Measurements from ENCODE around the gene DNAAF9.
"Not testable (repeated sequence)": the region's sequence is repeated elsewhere in the genome, so short reads cannot be mapped to it uniquely, and the experiment has no call there.

The DNAAF9 gene

DNA sequence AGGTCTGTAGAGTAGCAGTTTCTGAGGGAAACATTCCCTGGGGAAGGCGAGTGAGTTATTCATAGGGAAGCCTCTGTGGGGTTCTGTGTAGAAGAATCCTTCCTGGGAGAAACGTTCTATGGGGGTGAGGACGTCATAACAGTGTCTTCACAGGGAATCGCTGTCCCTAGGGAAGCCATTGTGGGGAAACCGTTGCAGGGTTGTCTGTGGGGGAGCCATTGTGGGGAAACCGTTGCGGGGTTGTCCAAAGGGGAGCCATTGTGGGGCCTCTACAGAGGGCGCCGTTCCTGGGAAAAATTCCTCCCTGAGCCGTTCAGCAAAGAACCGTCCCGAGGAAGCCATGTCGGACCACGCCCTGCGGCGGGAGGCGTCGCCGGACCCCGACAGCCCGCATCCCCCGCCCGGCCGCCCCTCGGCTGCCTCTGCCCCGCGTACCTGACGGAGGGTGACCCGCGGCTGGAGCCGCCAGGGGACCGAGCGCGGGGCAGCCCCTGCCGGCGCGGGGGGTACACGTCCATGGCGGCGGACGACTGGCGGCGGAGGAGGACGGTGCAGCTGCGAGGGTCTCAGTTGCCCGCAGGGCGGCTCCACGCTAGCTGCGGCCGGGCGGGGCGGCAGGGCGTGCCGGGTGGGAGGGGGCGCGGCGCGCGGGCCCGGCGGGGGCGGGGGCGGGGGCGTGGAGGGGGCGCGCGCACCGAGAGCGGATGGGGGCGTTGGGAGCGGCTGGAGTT lies at the start of gene DNAAF9:
DNAAF9 (minus strand) TSS at position 630 of the 731 bp plus-strand sequence; CDS start at position 518, 112 bp downstream.
- DNase-seq (ENCODE audit: low read depth in 2 of 2), result peak in 1 of 2 experiments; percentile 28

DNA sequence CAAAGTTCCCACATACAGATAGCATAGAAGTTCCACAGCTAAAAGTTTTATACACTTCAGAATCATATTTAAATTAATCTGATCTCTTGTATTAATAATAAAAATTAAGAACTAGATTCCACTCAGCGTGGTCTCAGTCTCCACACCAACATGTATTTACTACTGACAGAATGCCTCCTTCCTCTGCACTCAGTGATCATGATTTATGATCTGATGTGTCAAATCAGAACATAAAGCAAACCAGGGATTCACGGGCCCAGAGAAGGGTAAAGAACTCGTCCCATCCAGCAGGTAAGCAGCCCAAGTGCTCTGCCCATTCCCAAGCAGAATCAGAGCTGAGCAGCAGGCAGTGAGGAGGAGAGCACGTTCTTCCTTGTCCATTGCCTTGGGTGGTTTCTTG lies 49.2 kb upstream of the DNAAF9 start:
- DNase-seq (ENCODE audit: low read depth in 2 of 2), result no peak

- no peak for DNase-seq (ENCODE audit: low read depth in 2 of 2)
Observed at GRCh38 chr20:3454831-3455230, 47.4 kb upstream of the DNAAF9 start.

GRCh38 chr20:3452690-3453089 lies 45.2 kb upstream of the DNAAF9 start:
- DNase-seq (ENCODE audit: low read depth in 2 of 2), result no peak

DNA sequence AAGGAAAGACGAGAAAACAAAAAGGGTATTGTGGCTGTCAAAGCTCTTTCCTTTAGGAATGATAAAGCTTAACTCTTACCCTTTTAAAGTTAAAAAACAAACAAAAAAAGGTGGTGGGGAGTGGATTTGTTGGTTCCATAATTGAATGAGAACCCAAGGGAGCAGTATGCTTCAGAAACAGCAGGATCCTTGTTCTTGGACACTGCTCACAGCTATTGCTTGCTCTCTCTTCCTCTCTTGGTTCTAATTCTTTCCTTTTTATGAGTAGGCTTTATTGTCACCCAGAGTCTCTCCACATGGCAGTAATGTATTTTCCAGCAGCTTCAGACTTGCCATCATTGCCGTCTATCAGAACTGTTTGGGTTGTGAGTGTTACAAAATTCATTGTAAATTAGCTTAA lies 44.7 kb upstream of the DNAAF9 start:
- no peak for DNase-seq (ENCODE audit: low read depth in 2 of 2)

GRCh38 chr20:3449319-3449718 lies 41.9 kb upstream of the DNAAF9 start:
- no peak for DNase-seq (ENCODE audit: low read depth in 2 of 2)

- DNase-seq (ENCODE audit: low read depth in 2 of 2), result no peak
Observed at GRCh38 chr20:3447321-3447720, 39.9 kb upstream of the DNAAF9 start.

- DNase-seq (ENCODE audit: low read depth in 2 of 2), result no peak
Observed at GRCh38 chr20:3446779-3447178, 39.3 kb upstream of the DNAAF9 start.

- DNase-seq (ENCODE audit: low read depth in 2 of 2), result no peak
Observed at GRCh38 chr20:3436864-3437574, 29.6 kb upstream of the DNAAF9 start.

DNA sequence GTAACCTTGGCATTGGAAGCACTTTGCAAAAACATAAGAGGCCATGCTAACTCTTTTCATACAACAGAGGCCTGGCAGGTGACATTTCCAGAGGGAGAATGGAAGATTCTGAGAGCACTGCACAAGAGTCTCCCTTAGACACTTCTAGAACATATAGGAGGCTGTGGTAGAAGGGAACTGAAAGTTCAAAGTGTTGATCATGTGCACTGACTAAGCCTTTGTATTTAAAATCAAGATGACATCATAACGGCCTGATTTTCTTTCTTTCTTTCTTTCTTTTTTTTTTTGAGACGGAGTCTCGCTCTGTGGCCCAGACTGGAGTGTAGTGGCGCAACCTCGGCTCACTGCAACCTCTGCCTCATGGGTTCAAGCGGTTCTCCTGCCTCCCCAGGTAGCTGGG lies 26.8 kb upstream of the DNAAF9 start:
- no peak for DNase-seq (ENCODE audit: low read depth in 2 of 2)

- DNase-seq (ENCODE audit: low read depth in 2 of 2), result no peak
Observed at GRCh38 chr20:3433744-3434143, 26.3 kb upstream of the DNAAF9 start.

DNA sequence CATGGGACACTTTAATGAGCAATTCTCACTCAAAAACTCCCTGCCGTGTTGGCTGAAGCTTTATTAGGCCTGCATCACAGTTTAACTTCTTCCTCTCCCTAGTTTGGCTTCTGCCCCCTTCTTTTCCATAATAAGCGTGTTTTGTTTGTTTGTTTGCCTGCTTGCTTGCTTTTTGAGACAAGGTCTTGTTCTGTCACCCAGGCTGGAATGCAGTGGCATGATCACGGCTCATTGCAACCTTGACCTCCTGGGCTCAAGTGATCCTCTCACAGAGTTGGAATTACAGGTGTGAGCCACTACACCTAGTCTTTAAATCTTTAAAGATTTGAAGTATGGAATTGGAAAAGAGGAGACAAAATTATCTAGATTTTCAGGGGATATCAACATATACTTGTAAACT lies 25.4 kb upstream of the DNAAF9 start:
- no peak for DNase-seq (ENCODE audit: low read depth in 2 of 2)

GRCh38 chr20:3431109-3431508 lies 23.6 kb upstream of the DNAAF9 start:
- no peak for DNase-seq (ENCODE audit: low read depth in 2 of 2)

- DNase-seq (ENCODE audit: low read depth in 2 of 2), result no peak
Observed at GRCh38 chr20:3430376-3431069, 23.1 kb upstream of the DNAAF9 start.

DNA sequence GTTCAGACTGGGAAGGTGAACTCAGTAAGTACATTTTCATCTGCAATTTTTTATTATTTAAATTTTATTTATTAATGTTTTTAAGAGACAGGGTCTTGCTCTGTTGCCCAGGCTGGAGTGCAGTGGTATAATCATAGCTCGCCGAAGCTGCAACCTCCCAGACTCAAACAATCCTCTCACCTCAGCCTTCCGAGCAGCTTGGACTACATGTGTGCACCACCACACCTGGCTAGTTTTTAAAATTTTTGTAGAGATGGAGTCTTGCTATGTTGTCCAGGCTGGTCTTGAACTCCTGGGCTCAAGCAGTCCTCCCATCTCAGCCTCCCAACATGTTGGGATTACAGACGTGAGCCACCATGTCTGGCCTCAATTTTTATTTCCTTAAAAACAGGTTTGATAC lies 19.3 kb upstream of the DNAAF9 start:
- DNase-seq (ENCODE audit: low read depth in 2 of 2), result not testable (repeated sequence)

DNA sequence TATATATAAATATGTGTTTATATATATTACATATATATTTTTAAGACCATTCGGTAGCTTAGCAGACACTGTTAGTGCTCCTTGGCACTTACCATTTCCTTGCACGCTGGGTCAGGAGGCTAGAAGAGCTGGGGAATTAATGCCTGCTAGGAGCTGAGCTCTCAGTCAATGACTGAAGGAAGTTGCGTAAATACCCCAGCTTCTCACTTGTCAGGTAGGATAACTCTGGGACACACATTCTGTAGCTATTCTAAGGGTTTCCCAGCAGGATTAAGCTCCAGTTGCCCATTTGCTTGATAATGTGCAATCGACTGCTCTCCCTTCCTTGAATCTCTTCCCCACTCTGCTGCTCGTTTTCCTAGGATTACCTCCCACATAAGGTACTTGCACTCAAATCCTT lies 15.7 kb upstream of the DNAAF9 start:
- DNase-seq (ENCODE audit: low read depth in 2 of 2), result no peak

DNA sequence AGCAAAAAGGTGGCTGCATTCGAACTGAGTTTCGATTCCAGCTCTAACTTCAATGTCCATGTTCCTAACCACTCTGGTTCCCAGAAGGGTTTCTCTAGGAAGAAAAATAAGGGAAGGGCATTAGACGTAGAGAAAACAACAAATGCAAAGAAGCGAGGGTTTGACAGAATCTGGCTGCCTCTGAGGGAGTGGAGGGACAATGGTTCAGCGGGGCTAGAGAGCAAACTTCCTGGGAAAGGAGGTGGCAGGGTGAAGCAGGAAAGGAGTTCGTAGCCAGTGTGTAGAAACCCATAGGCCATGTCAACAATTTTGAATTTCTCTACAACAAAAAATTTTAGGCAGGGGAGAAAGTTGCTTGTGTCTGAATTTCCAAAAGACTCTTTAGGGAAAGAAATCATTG lies 14.5 kb upstream of the DNAAF9 start:
- no peak for DNase-seq (ENCODE audit: low read depth in 2 of 2)

- peak in 1 of 2 experiments; percentile 12 for DNase-seq (ENCODE audit: low read depth in 2 of 2)
Observed at GRCh38 chr20:3420211-3420707, 12.8 kb upstream of the DNAAF9 start.

GRCh38 chr20:3418161-3418560 lies 10.7 kb upstream of the DNAAF9 start:
- not testable (repeated sequence) for DNase-seq (ENCODE audit: low read depth in 2 of 2)

DNA sequence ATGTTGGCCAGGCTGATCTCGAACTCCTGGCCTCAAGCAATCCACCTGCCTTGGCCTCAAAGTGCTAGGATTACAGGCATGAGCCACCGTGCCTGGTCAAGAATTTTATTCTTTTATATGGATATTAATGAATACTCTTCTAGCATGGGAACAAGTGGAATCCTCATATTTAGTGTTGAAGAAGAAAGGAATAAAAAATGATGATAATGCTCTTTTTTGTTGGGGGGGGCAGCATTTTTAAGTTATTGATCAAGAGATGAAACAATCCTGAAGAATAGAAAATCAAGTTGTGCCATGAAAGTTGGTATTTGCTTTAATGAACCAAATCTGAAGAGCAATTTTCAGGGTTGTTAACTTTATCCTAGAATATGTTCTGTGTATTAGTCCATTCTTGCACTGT lies 6.7 kb upstream of the DNAAF9 start:
- DNase-seq (ENCODE audit: low read depth in 2 of 2), result no peak

DNA sequence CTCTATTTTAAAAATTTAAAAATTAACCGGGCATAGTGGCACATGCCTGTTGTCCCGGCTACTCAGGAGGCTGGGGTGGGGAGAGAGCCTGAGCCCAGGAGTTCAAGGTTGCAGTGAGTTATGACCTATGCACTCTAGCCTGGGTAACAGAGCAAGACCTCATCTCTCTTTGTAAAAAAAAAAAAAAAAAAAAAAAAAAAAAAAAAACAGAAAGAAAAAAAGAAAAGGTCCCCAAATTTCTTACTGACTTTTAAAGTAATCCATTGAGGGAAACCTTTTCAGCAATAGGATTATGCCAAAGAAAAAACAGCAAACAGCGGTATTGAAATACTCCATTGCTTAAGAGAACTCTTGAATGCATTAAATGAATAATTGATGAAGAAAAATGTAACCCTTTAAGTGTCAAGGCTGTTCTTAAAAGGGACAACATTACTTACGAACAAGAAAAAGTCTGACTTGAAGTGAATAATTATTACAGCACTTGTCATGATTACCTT lies 6.0 kb upstream of the DNAAF9 start:
- DNase-seq (ENCODE audit: low read depth in 2 of 2), result no peak

Data from stimulated activated CD4-positive, alpha-beta T cell treated with anti-CD3 and anti-CD28 coated beads, Interleukin-12 subunit alpha, Interleukin-12 subunit beta, amount 100 ng/mL, for 24 hours (primary cell).